T-helper 2 cell treated with Interferon-gamma antibody and Interleukin-4, amounts not matched to agents 5 μg/mL and 100 μg/mL, for 36 hours (primary cell): ENCODE results near the gene FKBP4.

Experiments used
- DNase-seq: peaks from one replicate; pipeline ENCODE4 v3.0.0; 2021; ENCODE audit warnings: low spot score
- H3K27ac Mint-ChIP-seq: one replicate; pipeline ENCODE4 v1.8.0; 2021; ENCODE audit warnings: mild to moderate bottlenecking, mixed read lengths
- H3K27me3 Mint-ChIP-seq: one replicate; pipeline ENCODE4 v1.8.0; 2021; ENCODE audit warnings: low read depth, mixed read lengths
- H3K36me3 Mint-ChIP-seq: one replicate; pipeline ENCODE4 v1.8.0; 2021; ENCODE audit warnings: low read depth, mixed read lengths
- H3K4me1 Mint-ChIP-seq: one replicate; pipeline ENCODE4 v1.8.0; 2021; ENCODE audit warnings: low read depth, mixed read lengths
- H3K4me3 Mint-ChIP-seq: one replicate; pipeline ENCODE4 v1.8.0; 2022; ENCODE audit warnings: mild to moderate bottlenecking, moderate library complexity, mixed read lengths
- H3K9me3 Mint-ChIP-seq: one replicate; pipeline ENCODE4 v1.8.0; 2021; ENCODE audit warnings: mixed read lengths

Gene FKBP4, protein sequence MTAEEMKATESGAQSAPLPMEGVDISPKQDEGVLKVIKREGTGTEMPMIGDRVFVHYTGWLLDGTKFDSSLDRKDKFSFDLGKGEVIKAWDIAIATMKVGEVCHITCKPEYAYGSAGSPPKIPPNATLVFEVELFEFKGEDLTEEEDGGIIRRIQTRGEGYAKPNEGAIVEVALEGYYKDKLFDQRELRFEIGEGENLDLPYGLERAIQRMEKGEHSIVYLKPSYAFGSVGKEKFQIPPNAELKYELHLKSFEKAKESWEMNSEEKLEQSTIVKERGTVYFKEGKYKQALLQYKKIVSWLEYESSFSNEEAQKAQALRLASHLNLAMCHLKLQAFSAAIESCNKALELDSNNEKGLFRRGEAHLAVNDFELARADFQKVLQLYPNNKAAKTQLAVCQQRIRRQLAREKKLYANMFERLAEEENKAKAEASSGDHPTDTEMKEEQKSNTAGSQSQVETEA

DNA sequence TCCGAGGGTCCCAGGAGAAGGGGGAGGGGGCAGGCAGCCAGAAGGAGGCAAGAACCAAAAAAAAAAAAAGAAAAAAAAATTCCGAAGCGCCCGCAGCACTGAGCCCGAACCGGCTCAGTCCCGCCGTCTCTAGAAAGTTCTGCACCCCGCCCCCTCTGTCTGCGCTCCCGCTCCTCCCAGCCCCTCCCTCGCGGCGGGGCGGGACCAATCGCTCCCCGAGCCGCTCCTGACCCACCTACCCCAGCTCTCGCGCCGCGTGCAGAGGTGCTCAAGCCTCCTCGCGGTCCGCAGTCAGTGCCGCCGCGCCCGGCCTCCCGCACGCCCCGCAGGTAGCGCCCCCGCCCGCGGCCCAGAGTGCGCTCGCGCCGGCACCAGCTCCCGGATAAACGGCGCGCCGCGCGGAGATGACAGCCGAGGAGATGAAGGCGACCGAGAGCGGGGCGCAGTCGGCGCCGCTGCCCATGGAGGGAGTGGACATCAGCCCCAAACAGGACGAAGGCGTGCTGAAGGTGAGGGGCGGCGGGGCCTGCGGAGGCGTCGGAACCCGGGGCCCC is at the start of gene FKBP4:
Gene FKBP4, plus strand, starts transcription at position 235 of the 554 bp plus-strand sequence. Its CDS starts 170 bp downstream, at position 405.
- DNase-seq: peak; percentile 90
- Mint-ChIP-seq H3K4me1 (peaks cover 16% of the 10 kb centered on the region), H3K9me3 (no peaks in the 10 kb centered on the region), H3K27ac (peak within 1 kb of the TSS; percentile 67), H3K27me3 (peaks cover 18% of the 10 kb centered on the region), H3K4me3 (peak within 1 kb of the TSS; percentile 88), H3K36me3 (peaks cover 29% of the 10 kb centered on the region)

DNA sequence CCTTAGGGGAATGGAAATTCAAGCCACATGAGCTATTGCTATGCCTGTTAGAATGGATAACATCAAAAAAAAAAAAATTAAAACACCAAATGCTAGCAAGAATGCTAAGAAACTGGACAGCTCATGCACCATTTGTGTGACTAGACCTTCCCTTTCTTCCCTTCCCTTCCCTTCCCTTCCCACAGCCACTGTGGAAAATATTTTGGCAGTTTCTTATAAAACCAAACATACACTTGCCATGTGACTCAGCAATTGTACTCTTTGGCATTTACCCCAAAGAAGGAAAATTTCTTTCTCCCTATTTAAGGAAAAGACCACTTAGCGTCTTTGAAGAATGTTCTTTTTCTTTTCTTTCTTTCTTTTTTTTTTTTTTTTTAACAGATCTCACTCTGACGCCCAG is 49.1 kb upstream of the FKBP4 start:
- Mint-ChIP-seq H3K27ac (no peak overlapping the region), H3K9me3 (no peaks in the 10 kb centered on the region), H3K4me3 (no peak overlapping the region), H3K36me3 (no peaks in the 10 kb centered on the region), H3K27me3 (no peaks in the 10 kb centered on the region), H3K4me1 (no peaks in the 10 kb centered on the region)
- no peak for DNase-seq

DNA sequence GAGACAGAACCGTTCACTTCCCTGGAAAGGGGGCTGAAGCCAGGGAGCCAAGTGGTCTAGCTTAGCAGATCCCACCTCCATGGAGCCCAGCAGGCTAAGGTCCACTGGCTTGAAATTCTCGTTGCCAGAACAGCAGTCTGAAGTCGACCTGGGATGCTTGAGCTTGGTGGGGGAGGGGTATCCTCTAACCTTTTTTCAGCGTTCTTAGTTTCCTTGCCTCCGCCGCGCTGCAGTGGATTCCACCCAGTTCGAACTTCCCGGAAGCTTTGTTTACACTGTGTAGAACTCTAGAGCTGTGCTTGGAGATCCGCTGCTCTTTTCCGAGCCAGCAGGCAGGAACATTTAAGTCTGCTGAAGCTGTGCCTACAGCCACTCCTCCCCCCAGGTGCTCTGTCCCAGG is 45.2 kb upstream of the FKBP4 start:
- Mint-ChIP-seq H3K27me3 (peaks cover 13% of the 10 kb centered on the region), H3K4me1 (peaks cover 2% of the 10 kb centered on the region), H3K27ac (no peak overlapping the region), H3K36me3 (no peaks in the 10 kb centered on the region), H3K4me3 (no peak overlapping the region), H3K9me3 (no peaks in the 10 kb centered on the region)
- DNase-seq: no peak

DNA sequence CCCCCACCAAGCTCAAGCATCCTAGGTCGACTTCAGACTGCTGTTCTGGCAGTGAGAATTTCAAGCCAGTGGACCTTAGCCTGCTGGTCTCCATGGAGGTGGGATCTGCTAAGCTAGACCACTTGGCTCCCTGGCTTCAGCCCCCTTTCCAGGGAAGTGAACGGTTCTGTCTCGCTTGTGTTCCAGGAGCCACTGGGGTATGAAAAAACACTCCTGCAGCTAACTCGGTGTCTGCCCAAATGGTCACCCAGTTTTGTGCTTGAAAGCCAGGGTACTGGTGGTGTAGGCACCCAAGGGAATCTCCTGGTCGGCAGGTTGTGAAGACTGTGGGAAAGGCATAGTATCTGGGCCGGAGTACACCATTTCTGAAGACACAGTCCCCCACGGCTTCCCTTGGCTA is 44.6 kb upstream of the FKBP4 start:
- Mint-ChIP-seq H3K4me3 (no peak overlapping the region), H3K27me3 (peaks cover 16% of the 10 kb centered on the region), H3K36me3 (no peaks in the 10 kb centered on the region), H3K4me1 (peaks cover 2% of the 10 kb centered on the region), H3K27ac (no peak overlapping the region), H3K9me3 (no peaks in the 10 kb centered on the region)
- no peak for DNase-seq

DNA sequence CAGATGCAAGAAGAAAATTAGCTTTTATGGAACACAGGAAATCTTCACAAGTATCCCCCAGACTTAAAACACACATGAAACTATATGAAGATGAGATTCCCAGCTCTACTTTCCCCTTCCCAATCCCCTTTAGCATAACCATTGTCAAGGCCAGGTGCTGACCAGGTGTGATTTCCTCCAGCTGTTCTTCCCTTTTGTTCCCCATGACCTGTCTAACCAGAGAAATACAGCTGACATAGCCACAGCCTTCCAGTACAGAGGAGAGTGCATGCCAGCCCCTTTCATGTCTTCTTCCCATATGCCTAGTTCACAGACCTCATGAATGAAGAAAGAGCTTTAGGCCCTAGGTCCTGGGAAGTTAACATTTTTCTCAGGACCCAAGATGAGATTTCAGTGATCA is 43.5 kb upstream of the FKBP4 start:
- H3K36me3 Mint-ChIP-seq: no peaks in the 10 kb centered on the region
- DNase-seq: no peak
- no peak overlapping the region for H3K4me3 Mint-ChIP-seq
- no peaks in the 10 kb centered on the region for H3K9me3 Mint-ChIP-seq
- peaks cover 18% of the 10 kb centered on the region for H3K27me3 Mint-ChIP-seq
- H3K4me1 Mint-ChIP-seq: peaks cover 2% of the 10 kb centered on the region
- no peak overlapping the region for H3K27ac Mint-ChIP-seq

DNA sequence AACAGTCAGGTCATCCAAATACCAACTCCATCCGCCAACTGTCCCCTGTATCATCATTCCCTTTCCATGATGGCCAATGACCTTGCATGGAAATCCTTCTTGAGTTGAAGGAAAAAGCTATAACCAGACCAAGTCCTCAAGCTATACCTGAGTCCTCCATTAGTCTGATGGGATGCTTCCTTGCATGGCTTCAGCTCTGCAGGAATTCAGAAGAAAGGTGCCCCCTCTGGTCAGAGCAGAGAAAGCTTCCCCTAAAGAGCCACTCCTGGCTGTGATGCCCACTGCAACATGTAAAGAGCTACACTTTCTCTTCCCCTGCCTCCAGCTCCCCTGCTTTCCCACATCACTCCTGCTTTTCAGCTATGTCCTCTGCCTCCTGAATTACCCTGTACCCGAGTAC is 43.1 kb upstream of the FKBP4 start:
- Mint-ChIP-seq H3K27ac (no peak overlapping the region), H3K9me3 (no peaks in the 10 kb centered on the region), H3K27me3 (peaks cover 18% of the 10 kb centered on the region), H3K36me3 (no peaks in the 10 kb centered on the region), H3K4me1 (peaks cover 2% of the 10 kb centered on the region), H3K4me3 (no peak overlapping the region)
- no peak for DNase-seq

DNA sequence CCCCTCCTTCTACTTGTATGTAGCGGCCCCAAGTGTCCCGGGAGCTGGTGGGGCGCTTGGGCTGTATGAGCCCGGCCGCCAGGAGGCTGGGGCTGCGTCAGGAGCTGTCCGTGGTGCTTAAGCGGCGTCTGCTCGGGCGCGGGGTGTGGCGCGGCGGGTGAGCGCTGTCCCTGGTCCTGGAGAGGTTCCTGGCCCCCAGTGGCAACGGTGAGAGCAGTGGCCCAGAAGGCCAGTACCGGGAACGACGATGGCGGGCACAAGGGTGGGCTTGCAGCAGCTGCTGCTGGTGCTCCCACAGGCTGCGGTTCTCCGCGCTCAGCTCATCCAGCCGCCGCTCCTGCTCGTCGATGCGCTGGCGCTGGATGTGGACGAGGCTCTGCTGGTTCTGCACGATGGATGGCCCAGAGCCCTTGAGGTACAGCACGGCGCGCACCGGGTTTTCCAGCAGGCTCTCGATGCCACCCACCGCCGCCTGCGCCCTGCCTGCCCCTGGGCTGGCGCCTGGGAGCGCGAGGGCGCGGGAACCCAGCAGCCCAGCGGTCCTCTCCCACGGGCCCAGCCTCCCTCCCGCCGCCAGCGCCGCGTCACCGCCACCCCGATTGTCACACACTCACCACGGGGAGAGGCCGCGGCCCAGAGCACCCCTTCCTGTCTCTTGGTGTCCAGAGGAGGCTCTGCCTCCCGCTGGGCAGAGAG is 41.9 kb upstream of the FKBP4 start:
- Mint-ChIP-seq H3K36me3 (no peaks in the 10 kb centered on the region), H3K4me3 (no peak overlapping the region), H3K4me1 (peaks cover 2% of the 10 kb centered on the region), H3K9me3 (no peaks in the 10 kb centered on the region), H3K27me3 (peaks cover 19% of the 10 kb centered on the region), H3K27ac (no peak overlapping the region)
- peak; percentile 74 for DNase-seq

DNA sequence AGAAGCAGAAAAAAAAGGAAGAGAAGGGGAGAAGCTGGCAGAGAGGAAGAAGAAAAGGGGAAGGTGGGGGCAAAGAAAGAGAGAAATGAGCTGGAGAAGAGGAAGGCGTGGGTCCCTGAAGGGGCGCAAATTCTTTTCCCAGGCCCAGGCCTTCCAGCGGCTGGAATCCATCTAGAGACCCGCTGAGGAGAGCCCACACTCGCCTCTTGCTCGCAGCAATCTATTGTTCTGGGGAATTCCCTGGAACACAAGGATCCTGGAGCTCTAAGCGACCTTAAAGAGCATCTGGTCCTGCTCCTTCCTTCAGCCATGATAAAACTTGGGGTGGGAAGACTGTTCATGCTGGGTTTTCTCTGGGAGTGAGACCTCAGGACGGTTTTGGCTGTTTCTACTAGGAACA is 41.2 kb upstream of the FKBP4 start:
- peaks cover 21% of the 10 kb centered on the region for H3K27me3 Mint-ChIP-seq
- no peak overlapping the region for H3K27ac Mint-ChIP-seq
- DNase-seq: no peak
- no peaks in the 10 kb centered on the region for H3K9me3 Mint-ChIP-seq
- peaks cover 2% of the 10 kb centered on the region for H3K4me1 Mint-ChIP-seq
- no peaks in the 10 kb centered on the region for H3K36me3 Mint-ChIP-seq
- H3K4me3 Mint-ChIP-seq: no peak overlapping the region

DNA sequence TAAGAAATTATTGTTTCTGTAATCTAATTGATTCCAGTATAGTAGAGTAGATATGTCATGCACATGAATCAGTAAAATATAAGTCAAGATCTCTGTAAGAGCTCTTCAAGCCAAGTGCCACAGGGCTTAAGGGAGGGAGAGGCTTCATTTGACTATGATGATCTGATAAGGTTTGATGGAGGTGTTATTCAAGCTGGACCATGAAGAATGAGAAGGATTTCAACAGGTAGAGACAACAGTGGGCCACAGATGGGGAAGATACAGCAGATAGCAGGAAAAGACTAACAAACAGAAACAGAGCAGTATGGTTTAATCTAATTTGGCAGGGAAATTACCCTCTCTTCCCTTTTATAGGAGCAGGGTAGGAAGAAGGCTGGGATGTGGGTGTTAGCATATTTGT is 40.6 kb upstream of the FKBP4 start:
- Mint-ChIP-seq H3K9me3 (no peaks in the 10 kb centered on the region), H3K4me1 (peaks cover 2% of the 10 kb centered on the region), H3K36me3 (no peaks in the 10 kb centered on the region), H3K27ac (no peak overlapping the region), H3K4me3 (no peak overlapping the region), H3K27me3 (peaks cover 21% of the 10 kb centered on the region)
- no peak for DNase-seq

DNA sequence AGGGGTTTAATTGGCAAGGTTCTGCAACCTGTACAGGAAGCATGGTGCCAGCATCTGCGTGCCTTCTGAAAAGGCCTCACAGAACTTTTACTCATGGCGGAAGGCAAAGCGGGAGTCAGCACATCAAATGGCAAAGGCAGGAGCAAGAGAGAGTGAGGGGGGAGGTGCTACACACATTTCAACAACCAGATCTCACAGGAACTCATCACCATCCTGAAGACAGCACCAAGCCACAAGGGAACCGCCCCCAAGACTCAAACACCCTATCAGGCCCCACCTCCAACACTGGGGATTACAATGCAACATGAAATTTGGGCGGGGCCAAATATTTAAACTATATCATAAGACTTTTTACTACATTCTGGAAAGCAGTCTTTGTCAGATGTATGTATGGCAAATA is 38.0 kb upstream of the FKBP4 start:
- Mint-ChIP-seq H3K27me3 (peaks cover 21% of the 10 kb centered on the region), H3K27ac (no peak overlapping the region), H3K36me3 (no peaks in the 10 kb centered on the region), H3K4me3 (no peak overlapping the region), H3K9me3 (no peaks in the 10 kb centered on the region), H3K4me1 (peaks cover 2% of the 10 kb centered on the region)
- DNase-seq: no peak

DNA sequence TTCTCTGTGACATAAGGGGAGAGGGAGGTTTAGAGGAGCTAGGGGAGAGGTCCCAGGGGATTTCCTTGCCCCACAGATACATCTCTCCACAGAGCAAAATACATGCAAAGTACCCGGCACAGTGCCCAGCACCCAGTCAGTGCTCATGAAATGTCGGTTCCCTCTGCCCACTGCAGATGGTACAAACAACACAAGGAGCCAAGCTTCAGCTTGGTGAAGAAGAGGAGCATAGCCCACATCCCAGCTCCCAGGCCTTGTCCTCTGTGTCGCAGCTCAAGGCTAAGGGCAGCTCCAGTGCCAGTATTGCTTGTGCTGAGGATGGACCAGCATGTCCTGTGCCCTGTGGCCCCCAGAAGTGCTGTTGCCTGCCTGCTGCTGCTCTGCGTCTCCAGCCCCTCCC is 35.0 kb upstream of the FKBP4 start:
- H3K36me3 Mint-ChIP-seq: no peaks in the 10 kb centered on the region
- no peaks in the 10 kb centered on the region for H3K4me1 Mint-ChIP-seq
- no peak overlapping the region for H3K27ac Mint-ChIP-seq
- peaks cover 8% of the 10 kb centered on the region for H3K27me3 Mint-ChIP-seq
- H3K9me3 Mint-ChIP-seq: no peaks in the 10 kb centered on the region
- no peak for DNase-seq
- H3K4me3 Mint-ChIP-seq: no peak overlapping the region

DNA sequence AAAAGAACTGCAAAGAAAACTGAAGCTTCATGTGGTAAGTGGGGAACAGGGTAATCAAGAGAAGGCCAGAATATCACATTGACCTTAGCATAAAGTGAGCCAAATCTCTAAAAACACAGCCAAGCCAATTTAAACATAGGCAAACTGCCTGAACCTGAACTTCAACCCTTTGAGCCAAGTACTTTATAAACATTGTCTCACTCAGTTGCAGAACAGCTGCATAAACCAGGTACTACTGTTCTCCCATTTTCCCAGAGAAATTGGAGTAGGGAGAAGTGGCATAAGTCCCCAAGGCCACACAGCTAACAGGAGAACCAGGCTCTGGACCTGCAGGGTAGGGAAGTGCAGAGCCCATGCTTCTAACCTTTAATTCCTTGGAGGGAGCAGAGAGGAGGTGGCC is 30.4 kb upstream of the FKBP4 start:
- no peaks in the 10 kb centered on the region for H3K4me1 Mint-ChIP-seq
- no peak overlapping the region for H3K4me3 Mint-ChIP-seq
- H3K9me3 Mint-ChIP-seq: no peaks in the 10 kb centered on the region
- no peaks in the 10 kb centered on the region for H3K27me3 Mint-ChIP-seq
- no peak for DNase-seq
- H3K36me3 Mint-ChIP-seq: no peaks in the 10 kb centered on the region
- no peak overlapping the region for H3K27ac Mint-ChIP-seq

DNA sequence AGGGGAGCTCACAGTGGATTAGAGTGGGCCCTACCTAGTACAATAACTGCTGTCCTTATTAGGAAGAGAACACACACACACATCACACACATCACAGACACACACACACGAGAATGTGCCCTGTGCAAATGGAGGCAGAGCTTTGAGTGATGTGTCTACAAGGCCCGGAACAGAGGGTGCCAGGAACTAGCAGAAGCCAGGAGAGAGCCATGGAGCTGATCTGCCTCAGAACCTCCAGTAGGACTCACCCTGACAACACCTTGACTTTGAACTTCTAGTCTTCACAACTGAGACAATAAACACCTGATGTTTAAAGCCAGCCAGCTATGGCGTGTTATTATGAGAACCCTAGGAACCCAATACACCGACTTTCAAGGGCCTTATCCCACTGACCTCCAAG is 29.7 kb upstream of the FKBP4 start:
- no peaks in the 10 kb centered on the region for H3K36me3 Mint-ChIP-seq
- no peaks in the 10 kb centered on the region for H3K9me3 Mint-ChIP-seq
- no peak overlapping the region for H3K27ac Mint-ChIP-seq
- no peaks in the 10 kb centered on the region for H3K27me3 Mint-ChIP-seq
- no peak overlapping the region for H3K4me3 Mint-ChIP-seq
- no peaks in the 10 kb centered on the region for H3K4me1 Mint-ChIP-seq
- DNase-seq: no peak

DNA sequence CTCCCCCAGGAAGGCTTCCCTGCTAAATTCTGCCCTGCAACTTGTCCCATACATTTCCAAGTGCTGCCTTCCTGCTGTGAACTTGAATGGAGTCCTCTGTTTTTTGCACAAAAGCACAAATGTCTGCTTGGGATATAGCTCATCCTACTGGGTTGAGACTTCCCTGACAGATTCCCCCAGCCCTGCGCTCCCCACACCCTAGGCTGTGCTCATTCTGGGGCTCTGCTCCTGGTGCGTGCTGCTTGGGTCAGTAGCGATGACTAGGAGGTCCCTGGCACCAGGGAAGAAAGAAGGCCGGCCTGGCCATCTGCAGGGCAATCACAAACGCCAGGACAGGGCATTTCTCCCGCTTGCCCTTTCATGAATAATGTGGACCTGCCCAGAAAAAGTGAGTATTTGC is 29.2 kb upstream of the FKBP4 start:
- DNase-seq: no peak
- Mint-ChIP-seq H3K36me3 (no peaks in the 10 kb centered on the region), H3K27ac (no peak overlapping the region), H3K27me3 (no peaks in the 10 kb centered on the region), H3K4me3 (no peak overlapping the region), H3K9me3 (no peaks in the 10 kb centered on the region), H3K4me1 (no peaks in the 10 kb centered on the region)
